GM12878 (cell line): Measurements from ENCODE around the gene SLC6A15. TPM values are rescaled to one million over a fixed set of nuclear protein-coding genes. Genes with fewer than 3 reads are reported as not detected.

Source experiments
- ATAC-seq: fragments of 200-7000 bp; cut with Tn5 transposase; 3 replicates; pipeline ENCODE4 v1.9.1; 2020; ENCODE audit warnings: mild to moderate bottlenecking, moderate library complexity
- BruUV-seq: library from RNA; stranded (reverse); fragments of 400-500 nt; replicated peaks from 2 replicates; lab custom pipeline; 2021; lab: Mats Ljungman, UMichigan
- CTCF ChIA-PET: fragments of 300-600 bp; sonication (Branson Sonifier 250); formaldehyde crosslinking; extraction: SDS; loops from one replicate; lab custom pipeline; 2021; ENCODE audit warnings: inconsistent platforms; lab: Yijun Ruan, JAX
- POLR2A ChIA-PET: fragments of 350-600 bp; formaldehyde crosslinking; extraction: SDS; loops from one replicate; lab custom pipeline; 2021; ENCODE audit warnings: inconsistent platforms; lab: Charles Lee
- RAD21 ChIA-PET: fragments of 300-600 bp; sonication (Branson Sonifier 250); formaldehyde crosslinking; loops from one replicate; lab custom pipeline; 2023; ENCODE audit warnings: antibody characterized with exemption; ENCODE audit not compliant: unreplicated experiment; lab: Charles Lee
- SMC1A ChIA-PET: fragments of 300-600 bp; sonication (Branson Sonifier 250); formaldehyde crosslinking; loops from one replicate; lab custom pipeline; 2023; ENCODE audit not compliant: unreplicated experiment, uncharacterized antibody; lab: Charles Lee
- DNase-seq: peaks from one replicate; pipeline ENCODE4 v3.0.0-alpha.2; 2011; ENCODE audit warnings: low read depth, low spot score
- FAIRE-seq: peaks from 3 replicates; lab custom pipeline; 2011; peaks lifted over from hg19 to GRCh38; lab: Jason Lieb, UNC
- H2AFZ ChIP-seq: 2 replicates; pipeline ENCODE4 v1.6.0; 2011; ENCODE audit warnings: low read depth, low read length, control low read depth; ENCODE audit not compliant: control insufficient read depth
- H3K27ac ChIP-seq: 2 replicates; pipeline ENCODE4 v1.5.1; 2011; ENCODE audit warnings: control low read depth; ENCODE audit not compliant: control insufficient read depth, insufficient read depth
- H3K27me3 ChIP-seq, 2 experiments: replicated peaks in 1 of 2; 2 replicates each; pipeline versions ENCODE4 v1.6.0 to v1.6.1; 2011; ENCODE audit warnings: low read length in 1 of 2; ENCODE audit not compliant: control insufficient read depth in 2 of 2, insufficient read depth in 2 of 2
- H3K36me3 ChIP-seq, 2 experiments: 2 replicates each; pipeline ENCODE4 v1.5.1; 2011; ENCODE audit warnings: low read length in 1 of 2; ENCODE audit not compliant: control insufficient read depth in 2 of 2, insufficient read depth in 2 of 2
- H3K4me1 ChIP-seq: 2 replicates; pipeline ENCODE4 v1.6.1; 2011; ENCODE audit warnings: mild to moderate bottlenecking, low read length, moderate library complexity, mixed read lengths; ENCODE audit not compliant: control insufficient read depth, insufficient read depth
- H3K4me2 ChIP-seq: 2 replicates; pipeline ENCODE4 v1.6.0; 2011; ENCODE audit warnings: control low read depth; ENCODE audit not compliant: control insufficient read depth, insufficient read depth
- H3K4me3 ChIP-seq: fragments of 200-600 bp; sonication (generic); 2 replicates; pipeline ENCODE4 v1.5.1; 2016
- H3K79me2 ChIP-seq: 2 replicates; pipeline ENCODE4 v1.6.0; 2011; ENCODE audit warnings: low read length; ENCODE audit not compliant: control insufficient read depth, insufficient read depth
- H3K9ac ChIP-seq: 2 replicates; pipeline ENCODE4 v1.8.0; 2011; ENCODE audit warnings: low read length, control low read depth, mixed read lengths; ENCODE audit not compliant: control insufficient read depth, insufficient read depth
- H3K9me3 ChIP-seq: replicated peaks from 3 replicates; pipeline ENCODE4 v1.5.1; 2011; ENCODE audit warnings: mild to moderate bottlenecking, low read length; ENCODE audit not compliant: control insufficient read depth, insufficient read depth
- H4K20me1 ChIP-seq: 2 replicates; pipeline ENCODE4 v1.6.0; 2011; ENCODE audit not compliant: control insufficient read depth, insufficient read depth
- ATF2 ChIP-seq: IDR thresholded peaks from 2 replicates; pipeline ENCODE4 v1.6.1; 2012; ENCODE audit warnings: low read length, inconsistent platforms
- BACH1 ChIP-seq: fragments of 450-650 bp; IDR thresholded peaks from 2 replicates; pipeline ENCODE4 v1.6.1; 2017; ENCODE audit warnings: mild to moderate bottlenecking, borderline replicate concordance
- BHLHE40 ChIP-seq, 2 experiments: fragments of 450-650 bp in 1 of 2; IDR thresholded peaks; 2 replicates each; pipeline ENCODE4 v1.6.1; 2011 to 2017; ENCODE audit warnings: low read depth in 2 of 2, borderline replicate concordance in 1 of 2, improper control_type of control experiment in 1 of 2, low read length in 1 of 2, mild to moderate bottlenecking in 1 of 2
- CBFB ChIP-seq: IDR thresholded peaks from 2 replicates; pipeline ENCODE4 v1.6.1; 2016; ENCODE audit warnings: antibody characterized with exemption, low read depth
- CBX3 ChIP-seq: fragments of 200-600 bp; sonication (generic); IDR thresholded peaks from 2 replicates; pipeline ENCODE4 v1.6.1; 2016; ENCODE audit warnings: low read depth, borderline replicate concordance
- CHD4 ChIP-seq: fragments of 200-600 bp; sonication (generic); IDR thresholded peaks from 2 replicates; pipeline ENCODE4 v1.6.1; 2016; ENCODE audit warnings: mild to moderate bottlenecking
- CREM ChIP-seq: IDR thresholded peaks from 2 replicates; pipeline ENCODE4 v1.6.1; 2014; ENCODE audit warnings: antibody characterized with exemption, low read depth
- HDGF ChIP-seq: fragments of 450-650 bp; IDR thresholded peaks from 2 replicates; pipeline ENCODE4 v1.6.1; 2016; ENCODE audit warnings: antibody characterized with exemption
- IRF3 ChIP-seq: fragments of 450-650 bp; IDR thresholded peaks from 2 replicates; pipeline ENCODE4 v1.6.1; 2014; ENCODE audit warnings: mild to moderate bottlenecking
- IRF5 ChIP-seq: fragments of 450-650 bp; IDR thresholded peaks from 2 replicates; pipeline ENCODE4 v1.6.1; 2017; ENCODE audit warnings: borderline replicate concordance
- POLR2AphosphoS5 ChIP-seq: IDR thresholded peaks from 2 replicates; pipeline ENCODE4 v1.6.1; 2011; ENCODE audit warnings: mild to moderate bottlenecking, low read length, inconsistent platforms
- POU2F2 ChIP-seq: IDR thresholded peaks from 3 replicates; pipeline ENCODE4 v1.6.1; 2011; ENCODE audit warnings: low read depth, mild to moderate bottlenecking, low read length, borderline replicate concordance
- RAD51 ChIP-seq: fragments of 450-650 bp; IDR thresholded peaks from 2 replicates; pipeline ENCODE4 v1.6.1; 2016; ENCODE audit warnings: moderate library complexity, mild to moderate bottlenecking, inconsistent platforms
- RB1 ChIP-seq: fragments of 450-650 bp; formaldehyde crosslinking; IDR thresholded peaks from 2 replicates; pipeline ENCODE4 v1.6.1; 2017; ENCODE audit warnings: mild to moderate bottlenecking, borderline replicate concordance
- SUZ12 ChIP-seq: fragments of 200-600 bp; sonication (generic); IDR thresholded peaks from one replicate; pipeline ENCODE4 v1.6.1; 2018; ENCODE audit warnings: antibody characterized with exemption, mild to moderate bottlenecking; ENCODE audit not compliant: unreplicated experiment
- ZBED1 ChIP-seq: IDR thresholded peaks from 2 replicates; pipeline ENCODE4 v1.6.1; 2016; ENCODE audit warnings: borderline replicate concordance
- ZNF384 ChIP-seq: IDR thresholded peaks from 2 replicates; pipeline ENCODE4 v1.6.1; 2012; ENCODE audit warnings: low read depth, mild to moderate bottlenecking, low read length, improper control_type of control experiment, borderline replicate concordance
- WGBS: methylation state at CpG from one replicate; pipeline ENCODE4 v1.1.6; 2016; ENCODE audit warnings: low lambda C conversion rate; ENCODE audit not compliant: insufficient replicate concordance, insufficient coverage; ENCODE audit errors: missing lambda C conversion rate; 5-methylcytosine and 5-hydroxymethylcytosine counted together
- in situ Hi-C: fragments of 300-500 bp; cut with MboI; formaldehyde crosslinking; loops from 9 replicates; pipeline ENCODE4 v1.14.3; 2018; ENCODE audit warnings: mixed read lengths
- intact Hi-C: fragments of 100-400 bp; cut with micrococcal nuclease; formaldehyde crosslinking; loops from one replicate; pipeline ENCODE4 v1.14.2; 2022; ENCODE audit not compliant: unreplicated experiment
- polyA plus RNA-seq, 11 experiments: library from polyadenylated mRNA; depleted of rRNA in 4 of 11; unstranded in 6 of 11; stranded (reverse) in 5 of 11; fragments of >200 nt; fragmentation: Nextera tagmentation in 4 of 11; fragmentation: Illumina TruSeq in 1 of 11; extraction: Ambion mirVana in 4 of 11; extraction: Trizol in 1 of 11; gene quantifications; 1 replicate in 1 of 11; 2 replicates in 10 of 11; pipeline versions ENCODE4 v1.2.1 to v1.2.3, GENCODE V29; 2011 to 2016; ENCODE audit warnings: inconsistent platforms in 2 of 11, missing spikeins in 2 of 11, low read depth in 1 of 11
- total RNA-seq, 4 experiments: library from RNA; depleted of rRNA in 3 of 4; stranded (reverse); fragments of >200 nt in 3 of 4; fragmentation: Illumina TruSeq in 1 of 4; extraction: Trizol in 1 of 4; gene quantifications; 2 replicates each; pipeline versions ENCODE4 v1.2.1 to v1.2.3, GENCODE V29; 2013 to 2021

Gene SLC6A15
- total and polyA plus RNA-seq, 10 of the 15 experiments (the other 5 are each of a cell fraction or from before 2014, with no cell fraction given) = 0.04 TPM; not detected in 9

- TF ChIP-seq SUZ12 (no peak), POU2F2 (no peak), CBFB (no peak), IRF3 (no peak), RAD51 (no peak), HDGF (no peak), CREM (no peak), BHLHE40 (IDR thresholded peaks at IDR 0.05; ENCODE audit: borderline replicate concordance in 1 of 2, low read depth in 2 of 2, low read length in 1 of 2) (no peak), CHD4 (no peak), ZNF384 (no peak), POLR2AphosphoS5 (no peak), BACH1 (no peak), ATF2 (no peak), ZBED1 (no peak), CBX3 (no peak), RB1 (no peak), IRF5 (no peak)
- H3K4me2 ChIP-seq = no peak overlapping the region
- H3K9ac ChIP-seq = no peak overlapping the region
- no peaks in the 10 kb centered on the region for H3K4me1 ChIP-seq
- ATAC-seq (no peak), DNase-seq (no peak), FAIRE-seq (no peak)
- RAD21 ChIA-PET = no interaction called here
- 36% methylated on average over 3 of the region's 3 CpGs for WGBS
- in situ Hi-C loops (no loop called here), intact Hi-C loops (no loop called here)
- H2AFZ ChIP-seq = no peak overlapping the region
- no peaks in the 10 kb centered on the region for H3K79me2 ChIP-seq
- SMC1A ChIA-PET = no interaction called here
- no peak overlapping the region for H3K4me3 ChIP-seq
- POLR2A ChIA-PET = no interaction called here
- no peak overlapping the region for H3K27ac ChIP-seq
- no TSS peak for BruUV-seq
- CTCF ChIA-PET = no interaction called here
- no peaks in the 10 kb centered on the region for H4K20me1 ChIP-seq
- no peaks in the 10 kb centered on the region for H3K9me3 ChIP-seq
- no peaks in the 10 kb centered on the region for H3K36me3 ChIP-seq
- H3K27me3 ChIP-seq = no peaks in the 10 kb centered on the region
These were observed 95.5 kb downstream of the SLC6A15 start for GRCh38 chr12:84816916-84817695.
